ENCODE results near the gene TNRC18. TPM values are rescaled to one million over a fixed set of nuclear protein-coding genes. Genes with fewer than 3 reads are reported as not detected.
A peak's percentile ranks its signal among the peaks of the same experiment; 100 is the strongest.

Gene TNRC18
- polyA plus RNA-seq, 1 of the 3 experiments (the other 2 are of a cell fraction), result 34.4 TPM

- peaks cover 15% of the 10 kb centered on the region; the same call in 1 of the 2 replicates for H4K20me1 ChIP-seq (ENCODE audit: insufficient read depth)
- H3K4me1 ChIP-seq (ENCODE audit: control insufficient read depth in 1 of 2, insufficient read depth in 2 of 2, low read depth in 1 of 2, low read length in 1 of 2), result no peaks in the 10 kb centered on the region
- H3K4me3 ChIP-seq (ENCODE audit: low read depth in 2 of 2, low read length in 1 of 2), result no peak overlapping the region
- H3K27me3 ChIP-seq (ENCODE audit: insufficient read depth), result no peaks in the 10 kb centered on the region
- DNase-seq, result peak; percentile 33
- H3K9ac ChIP-seq, result no peak overlapping the region
- H3K79me2 ChIP-seq (ENCODE audit: insufficient read depth), result peaks cover 68% of the 10 kb centered on the region
- peaks cover 9% of the 10 kb centered on the region; the same call in 1 of the 2 replicates for H3K9me3 ChIP-seq
- no peaks in the 10 kb centered on the region for H3K9me2 ChIP-seq
- peaks cover 19 to 70% of the 10 kb centered on the region in 2 experiments for H3K36me3 ChIP-seq (replicated peaks in 1 of 2; ENCODE audit: control insufficient read depth in 1 of 2, insufficient read depth in 2 of 2, low read length in 1 of 2)
- TF ChIP-seq SIN3A (IDR thresholded peaks at IDR 0.05; ENCODE audit: borderline replicate concordance, low read depth, low read length) (no peak), FOSL2 (IDR thresholded peaks at IDR 0.05; ENCODE audit: borderline replicate concordance, low read depth) (no peak), MEF2A (IDR thresholded peaks at IDR 0.05; ENCODE audit: borderline replicate concordance, low read depth) (no peak), EP300 (IDR thresholded peaks at IDR 0.05; ENCODE audit: borderline replicate concordance in 1 of 2, low read depth in 1 of 2, low read length in 1 of 2) (no peak), IRF3 (IDR thresholded peaks at IDR 0.05; ENCODE audit: low read depth, low read length) (no peak), YY1 (IDR thresholded peaks at IDR 0.05; ENCODE audit: low read depth) (no peak), NRF1 (IDR thresholded peaks at IDR 0.05; ENCODE audit: low read depth, low read length) (no peak), GABPA (IDR thresholded peaks at IDR 0.05; ENCODE audit: low read depth) (no peak), JUND (IDR thresholded peaks at IDR 0.05) (no peak), RXRA (IDR thresholded peaks at IDR 0.05; ENCODE audit: borderline replicate concordance, low read depth) (no peak), FOXM1 (IDR thresholded peaks at IDR 0.05; ENCODE audit: low read depth) (no peak), TEAD4 (IDR thresholded peaks at IDR 0.05; ENCODE audit: borderline replicate concordance, insufficient read depth) (no peak), CTCF (IDR thresholded peaks at IDR 0.05) (no peak)
- TF ChIP-seq, protein P1, sequence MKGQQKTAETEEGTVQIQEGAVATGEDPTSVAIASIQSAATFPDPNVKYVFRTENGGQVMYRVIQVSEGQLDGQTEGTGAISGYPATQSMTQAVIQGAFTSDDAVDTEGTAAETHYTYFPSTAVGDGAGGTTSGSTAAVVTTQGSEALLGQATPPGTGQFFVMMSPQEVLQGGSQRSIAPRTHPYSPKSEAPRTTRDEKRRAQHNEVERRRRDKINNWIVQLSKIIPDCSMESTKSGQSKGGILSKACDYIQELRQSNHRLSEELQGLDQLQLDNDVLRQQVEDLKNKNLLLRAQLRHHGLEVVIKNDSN (IDR thresholded peaks at IDR 0.05; ENCODE audit: borderline replicate concordance, low read depth), result no peak
- TF ChIP-seq, protein P2, sequence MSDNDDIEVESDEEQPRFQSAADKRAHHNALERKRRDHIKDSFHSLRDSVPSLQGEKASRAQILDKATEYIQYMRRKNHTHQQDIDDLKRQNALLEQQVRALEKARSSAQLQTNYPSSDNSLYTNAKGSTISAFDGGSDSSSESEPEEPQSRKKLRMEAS (IDR thresholded peaks at IDR 0.05; ENCODE audit: low read depth), result no peak
- TF ChIP-seq, protein P3, sequence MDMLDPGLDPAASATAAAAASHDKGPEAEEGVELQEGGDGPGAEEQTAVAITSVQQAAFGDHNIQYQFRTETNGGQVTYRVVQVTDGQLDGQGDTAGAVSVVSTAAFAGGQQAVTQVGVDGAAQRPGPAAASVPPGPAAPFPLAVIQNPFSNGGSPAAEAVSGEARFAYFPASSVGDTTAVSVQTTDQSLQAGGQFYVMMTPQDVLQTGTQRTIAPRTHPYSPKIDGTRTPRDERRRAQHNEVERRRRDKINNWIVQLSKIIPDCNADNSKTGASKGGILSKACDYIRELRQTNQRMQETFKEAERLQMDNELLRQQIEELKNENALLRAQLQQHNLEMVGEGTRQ (IDR thresholded peaks at IDR 0.05; ENCODE audit: borderline replicate concordance, low read depth, low read length), result no peak
- H3F3A ChIP-seq (replicated peaks; ENCODE audit: insufficient read depth), result peaks cover 12% of the 10 kb centered on the region
- no peak overlapping the region for H3K27ac ChIP-seq (ENCODE audit: low read depth in 2 of 2, low read length in 1 of 2)
- ChIA-PET POLR2A (no interaction called here), CTCF (interaction anchor here (1.0 kb wide), 1 partner anchor 162 kb away, joined by 3 read pairs; no protein-coding TSS in a partner anchor)
- 91% methylated on average over 31 of the region's 32 CpGs for WGBS (ENCODE audit: low lambda C conversion rate)
- no peak overlapping the region for H3K4me2 ChIP-seq
- H2AFZ ChIP-seq (ENCODE audit: low read depth), result no peak overlapping the region
Observed at GRCh38 chr7:5333121-5334045, 90.3 kb downstream of the TNRC18 start.

All from SK-N-SH (cell line).